LHCN-M2 (cell line): ENCODE results near the gene EFR3B. TPM values are rescaled to one million over a fixed set of nuclear protein-coding genes. Genes with fewer than 3 reads are reported as not detected.
"Not testable (repeated sequence)": the region's sequence is repeated elsewhere in the genome, so short reads cannot be mapped to it uniquely, and the experiment has no call there.

Experiments used
- DNase-seq: peaks from one replicate; pipeline ENCODE4 v3.0.0-alpha.2; 2012; ENCODE audit warnings: low read depth
- total RNA-seq: library from RNA; depleted of rRNA; stranded (reverse); fragments of >200 nt; gene quantifications from 2 replicates; pipeline ENCODE4 v1.2.3, GENCODE V29; 2014

EFR3B gene
- total RNA-seq, 1 experiment from 2014 or later: 0.34 TPM

- no peak for DNase-seq
Observed at GRCh38 chr2:25071966-25072365, 30.1 kb downstream of the EFR3B start.

DNA sequence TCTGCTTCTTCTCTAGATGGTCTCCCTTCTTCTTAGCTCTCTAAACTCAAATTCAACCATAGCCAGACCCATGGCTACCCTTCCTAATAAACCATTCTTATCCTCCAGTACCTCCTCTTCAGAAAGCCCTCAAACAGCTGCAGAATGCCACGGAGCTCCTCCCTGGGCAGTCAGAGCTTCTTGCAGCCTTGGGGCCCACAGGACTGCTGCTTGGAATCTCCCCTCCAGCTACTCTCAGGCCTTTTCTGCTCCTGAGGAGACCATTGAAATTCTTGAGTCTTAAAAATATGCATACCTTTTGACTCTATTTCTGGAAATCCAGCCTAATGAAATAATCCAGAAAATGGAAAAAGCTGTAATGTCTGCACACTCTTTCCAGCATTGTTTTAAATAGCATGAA, 30.7 kb downstream of the EFR3B start:
- no peak for DNase-seq

DNA sequence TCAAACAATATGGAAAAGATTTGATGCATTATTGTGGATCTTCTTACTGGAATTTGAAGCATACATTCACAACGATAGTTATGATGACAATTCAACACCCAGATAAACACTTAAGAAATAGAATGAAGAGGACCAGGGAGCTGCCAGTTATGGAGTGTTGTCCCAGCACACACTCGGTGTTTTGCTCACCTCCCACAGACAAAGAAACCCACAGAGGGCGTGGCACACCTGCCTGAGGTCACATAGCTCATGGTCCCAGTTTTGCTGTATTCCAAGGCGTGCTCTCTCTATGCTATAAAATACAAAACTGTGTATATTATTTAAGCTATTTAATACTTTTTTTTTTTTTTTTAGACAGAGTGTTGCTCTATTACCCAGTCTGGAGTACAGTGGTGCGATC, 31.1 kb downstream of the EFR3B start:
- no peak for DNase-seq

DNA sequence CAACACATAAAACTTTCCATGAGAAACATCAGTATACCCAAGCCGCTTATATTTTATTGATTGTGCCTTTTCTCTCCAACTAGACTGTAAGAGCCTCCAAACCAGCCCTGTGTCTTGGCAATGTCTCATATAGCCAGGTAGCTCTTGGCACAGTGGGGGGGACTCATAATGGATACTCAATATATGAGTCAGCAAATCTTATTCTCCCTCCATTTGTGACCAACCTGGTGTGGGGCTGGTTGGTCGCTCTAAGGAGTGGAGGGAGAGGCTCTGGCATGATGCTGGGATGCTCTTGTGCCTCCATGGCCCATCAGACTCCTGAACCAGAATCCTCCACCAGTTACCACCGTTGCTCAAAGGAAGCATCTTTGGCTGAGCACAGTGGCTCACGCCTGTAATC, 32.0 kb downstream of the EFR3B start:
- DNase-seq: no peak

GRCh38 chr2:25074826-25075225, 33.0 kb downstream of the EFR3B start:
- DNase-seq: no peak

DNA sequence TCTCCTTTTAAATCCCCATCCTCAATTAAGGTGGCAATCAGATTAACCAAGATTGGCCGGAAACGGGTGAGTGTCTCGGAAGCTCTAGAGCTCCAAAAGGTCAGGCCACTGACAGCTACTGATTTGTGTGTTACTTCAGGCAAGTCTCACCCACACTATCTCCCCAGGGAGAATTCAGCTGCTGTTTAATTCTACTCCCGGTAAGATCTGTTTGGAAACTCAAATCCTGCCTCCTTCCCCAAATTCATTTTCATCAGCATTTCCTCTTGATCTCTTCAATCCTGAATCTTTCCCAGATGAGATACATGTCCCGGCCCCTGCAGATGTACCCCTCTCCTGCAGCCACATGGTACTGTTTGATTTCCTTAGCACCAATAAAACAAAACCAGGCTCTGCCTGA, 34.9 kb downstream of the EFR3B start:
- peak; percentile 12 for DNase-seq

GRCh38 chr2:25077789-25078169, 35.9 kb downstream of the EFR3B start:
- DNase-seq: no peak

- DNase-seq: peak; percentile 64
Observed at GRCh38 chr2:25078170-25079049, 36.5 kb downstream of the EFR3B start.

- DNase-seq: no peak
Observed at GRCh38 chr2:25079050-25079635, 37.3 kb downstream of the EFR3B start.

- no peak for DNase-seq
Observed at GRCh38 chr2:25081237-25081790, 39.4 kb downstream of the EFR3B start.

GRCh38 chr2:25082002-25082622, 40.2 kb downstream of the EFR3B start:
- no peak for DNase-seq

GRCh38 chr2:25085761-25086560, 44.1 kb downstream of the EFR3B start:
- DNase-seq: no peak

DNA sequence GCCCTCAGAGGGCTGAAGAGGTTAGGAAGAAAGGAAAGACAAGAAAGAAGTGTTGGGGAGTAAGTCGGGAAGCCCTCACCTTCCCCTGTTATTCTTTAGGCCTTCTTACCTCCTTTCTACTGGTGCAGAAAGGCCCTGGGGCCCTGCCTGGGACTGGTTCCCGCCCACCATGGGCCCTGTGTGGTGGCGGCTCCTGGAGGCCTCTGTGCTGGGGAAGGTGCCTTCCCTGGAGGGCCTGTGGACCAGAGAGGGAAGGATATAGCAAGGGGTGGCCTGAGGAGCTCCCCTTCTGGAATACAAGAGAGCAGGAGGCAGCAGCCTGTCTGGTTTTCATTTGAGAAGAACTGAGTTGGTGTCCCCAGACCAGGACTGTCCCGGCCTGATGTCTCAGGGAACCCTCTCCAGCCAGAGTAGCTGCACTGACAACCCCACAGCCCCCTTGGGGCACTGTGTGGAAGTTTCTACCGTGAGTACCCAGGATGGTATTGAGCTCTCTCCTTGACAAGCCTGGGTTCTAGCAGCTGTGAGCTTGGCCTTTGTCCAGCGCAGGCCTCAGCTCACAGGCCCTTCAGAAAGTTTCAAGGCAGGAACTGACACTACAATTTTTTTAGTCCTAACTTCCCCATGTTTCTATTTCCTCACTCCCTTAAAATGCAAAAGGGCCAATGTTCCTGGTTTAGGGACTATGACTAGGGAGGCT, 47.1 kb downstream of the EFR3B start:
- DNase-seq: peak; percentile 7

DNA sequence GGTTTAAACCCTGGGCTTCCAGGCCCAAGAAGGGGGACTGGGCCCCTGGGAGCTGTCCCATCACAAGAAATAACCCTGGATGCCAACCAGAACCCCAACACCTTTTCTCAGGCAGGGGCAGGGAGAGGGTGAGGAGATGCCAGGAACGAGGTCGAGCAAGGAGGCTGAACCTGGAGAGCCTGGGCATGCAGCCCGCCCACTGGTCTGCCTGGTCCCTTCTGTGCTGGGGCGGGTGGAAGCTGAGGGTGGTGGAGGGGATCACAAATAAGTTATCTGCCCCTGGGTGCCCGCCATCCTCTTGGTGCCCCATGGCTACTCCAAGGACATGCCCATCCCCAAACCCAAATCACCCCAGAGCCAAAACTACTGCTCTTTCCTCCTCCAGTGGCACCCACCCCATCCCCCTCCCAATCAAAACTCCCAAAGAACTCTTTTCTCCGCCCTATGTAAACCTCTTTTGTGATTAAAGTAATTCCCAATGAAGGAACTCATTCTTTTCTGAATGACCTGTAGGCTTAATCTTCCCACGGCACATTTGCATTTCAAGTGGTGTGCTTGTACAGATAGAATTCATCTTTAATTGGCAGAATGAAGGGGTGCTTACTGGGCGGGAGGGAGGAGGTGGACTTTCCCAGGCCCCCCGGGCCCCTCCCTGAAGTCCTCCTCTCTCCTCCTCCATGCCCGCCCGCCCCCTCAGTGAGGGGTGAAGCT, 47.9 kb downstream of the EFR3B start:
- no peak for DNase-seq

- DNase-seq: no peak
Observed at GRCh38 chr2:25090801-25091200, 48.9 kb downstream of the EFR3B start.

DNA sequence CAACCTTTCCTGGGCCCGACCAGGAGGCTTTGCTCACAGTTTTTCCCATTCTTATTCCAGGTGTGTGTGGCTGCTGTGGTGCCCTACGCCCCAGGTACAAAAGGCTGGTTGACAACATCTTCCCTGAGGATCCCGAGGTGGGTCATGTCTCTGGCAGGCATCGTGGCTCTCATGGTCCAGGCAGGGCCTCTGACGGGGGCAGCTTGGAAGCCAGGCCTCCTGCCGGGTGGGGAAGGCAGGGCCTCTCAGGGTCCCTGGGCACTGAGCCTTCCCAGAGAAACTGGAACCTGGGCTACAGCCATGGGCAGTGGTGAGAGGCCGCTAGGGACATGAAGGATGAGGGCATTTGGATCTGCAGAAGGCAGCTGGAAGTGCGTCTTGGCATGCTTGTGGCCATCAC, 49.4 kb downstream of the EFR3B start:
- DNase-seq: no peak

DNA sequence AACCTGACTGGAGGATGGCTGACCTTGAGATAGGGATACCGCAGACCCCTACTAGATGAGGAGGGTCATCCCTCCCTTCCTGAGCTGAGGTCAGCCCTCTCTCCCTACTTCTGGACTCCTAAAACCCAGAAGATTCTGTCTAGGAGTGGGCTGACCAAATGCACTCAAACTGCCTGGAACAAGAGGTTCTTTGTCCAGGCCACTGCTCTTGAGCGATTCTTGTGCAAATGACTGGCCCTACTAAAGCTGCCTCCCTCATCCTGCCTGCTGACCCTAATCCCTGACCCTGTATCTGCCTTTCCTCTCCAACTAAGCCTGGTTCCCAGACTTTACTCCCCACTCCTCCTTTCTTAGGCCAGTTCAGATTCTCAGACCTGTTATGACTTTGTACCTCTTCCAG, 56.2 kb downstream of the EFR3B start:
- DNase-seq: no peak

- no peak for DNase-seq
Observed at GRCh38 chr2:25098670-25099486, 57.0 kb downstream of the EFR3B start.

- not testable (repeated sequence) for DNase-seq
Observed at GRCh38 chr2:25102352-25102751, 60.5 kb downstream of the EFR3B start.
